B cell (primary cell): ENCODE data around the gene ATP11B. TPM values are rescaled to one million over a fixed set of nuclear protein-coding genes. Genes with fewer than 3 reads are reported as not detected.

Experiments used
- ATAC-seq: fragments of 200-7000 bp; cut with Tn5 transposase; one replicate; pipeline ENCODE4 v1.10.0; 2021; ENCODE audit warnings: low read depth, mild to moderate bottlenecking, moderate number of reproducible peaks, moderate library complexity
- CTCF ChIA-PET: fragments of 350-600 bp; sonication (Branson Sonifier 250); formaldehyde crosslinking; loops from one replicate; lab custom pipeline; 2021; ENCODE audit warnings: antibody characterized with exemption, inconsistent platforms; lab: Charles Lee
- POLR2A ChIA-PET: fragments of 350-600 bp; sonication (Branson Sonifier 250); formaldehyde crosslinking; loops from one replicate; lab custom pipeline; 2021; ENCODE audit warnings: antibody characterized with exemption; lab: Charles Lee
- DNase-seq: peaks from one replicate; pipeline ENCODE4 v3.0.0; 2013
- H2AFZ ChIP-seq: 2 replicates; pipeline ENCODE4 v1.6.1; 2012; ENCODE audit warnings: mild to moderate bottlenecking, low read depth, low read length; ENCODE audit not compliant: insufficient read depth, poor library complexity, severe bottlenecking
- H3K27ac ChIP-seq, 2 donors: 1 replicate in 1 of 2; 2 replicates in 1 of 2; pipeline ENCODE4 v1.5.1; 2012 to 2013; ENCODE audit warnings: low read length in 2 of 2, mild to moderate bottlenecking in 2 of 2, moderate library complexity in 1 of 2
- H3K27me3 ChIP-seq, 4 experiments: fragments of 200-600 bp in 1 of 4; sonication (generic) in 1 of 4; replicated peaks in 1 of 4; 1 replicate in 2 of 4; 2 replicates in 2 of 4; pipeline versions ENCODE4 v1.6.1 to v1.7.0; 2013 to 2016; ENCODE audit warnings: low read length in 3 of 4, mild to moderate bottlenecking in 2 of 4, mixed read lengths in 1 of 4, moderate library complexity in 1 of 4; ENCODE audit not compliant: insufficient read depth in 4 of 4, control insufficient read depth in 3 of 4; ENCODE audit errors: control extremely low read depth in 1 of 4
- H3K36me3 ChIP-seq, 2 experiments: replicated peaks in 1 of 2; 1 replicate in 1 of 2; 2 replicates in 1 of 2; pipeline versions ENCODE4 v1.6.1 to v1.7.1; 2013; ENCODE audit warnings: low read length in 1 of 2; ENCODE audit not compliant: insufficient read depth in 2 of 2, control insufficient read depth in 1 of 2; ENCODE audit errors: control extremely low read depth in 1 of 2, extremely low read depth in 1 of 2
- H3K4me1 ChIP-seq, 2 donors: fragments of 200-600 bp in 1 of 2; sonication (generic) in 1 of 2; 1 replicate in 1 of 2; 2 replicates in 1 of 2; pipeline versions ENCODE4 v1.5.1 to v1.6.1; 2013 to 2017; ENCODE audit warnings: low read length in 2 of 2; ENCODE audit not compliant: control insufficient read depth in 2 of 2, insufficient read depth in 2 of 2
- H3K4me2 ChIP-seq: replicated peaks from 2 replicates; pipeline ENCODE3; 2012; ENCODE audit warnings: mild to moderate bottlenecking, low read depth, low read length; ENCODE audit not compliant: poor library complexity, severe bottlenecking
- H3K4me3 ChIP-seq, 5 experiments: fragments of 200-600 bp in 1 of 5; sonication (generic) in 1 of 5; 1 replicate in 3 of 5; 2 replicates in 2 of 5; pipeline versions ENCODE4 v1.5.1 to v1.7.0; 2011 to 2016; ENCODE audit warnings: low read length in 4 of 5, mild to moderate bottlenecking in 4 of 5, low read depth in 2 of 5, control low read depth in 1 of 5, moderate library complexity in 1 of 5; ENCODE audit not compliant: insufficient read depth in 1 of 5; ENCODE audit errors: control extremely low read depth in 1 of 5, extremely low read depth in 1 of 5
- H3K79me2 ChIP-seq: fragments of 200-600 bp; sonication (generic); one replicate; pipeline ENCODE4 v1.6.0; 2016; ENCODE audit warnings: low read length; ENCODE audit not compliant: control insufficient read depth, insufficient read depth
- H3K9ac ChIP-seq: fragments of 200-600 bp; sonication (generic); 2 replicates; pipeline ENCODE4 v1.6.1; 2017; ENCODE audit warnings: mild to moderate bottlenecking, low read length, moderate library complexity
- H3K9me3 ChIP-seq, 3 donors: one replicate each; pipeline versions ENCODE4 v1.6.1 to v1.7.1; 2013; ENCODE audit warnings: low read length in 2 of 3; ENCODE audit not compliant: control insufficient read depth in 2 of 3, insufficient read depth in 1 of 3; ENCODE audit errors: control extremely low read depth in 1 of 3
- H4K20me1 ChIP-seq: 2 replicates; pipeline ENCODE4 v1.6.0; 2012; ENCODE audit warnings: mild to moderate bottlenecking, low read length; ENCODE audit not compliant: insufficient read depth, control insufficient read depth, poor library complexity, severe bottlenecking
- H3K27ac Mint-ChIP-seq: one replicate; pipeline ENCODE4 v1.8.0; 2021; ENCODE audit warnings: mixed read lengths
- H3K27me3 Mint-ChIP-seq: one replicate; pipeline ENCODE4 v1.8.0; 2021; ENCODE audit warnings: mixed read lengths
- H3K4me1 Mint-ChIP-seq: one replicate; pipeline ENCODE4 v1.8.0; 2021; ENCODE audit warnings: mixed read lengths
- H3K4me3 Mint-ChIP-seq: one replicate; pipeline ENCODE4 v1.8.0; 2021; ENCODE audit warnings: mixed read lengths
- H3K9me3 Mint-ChIP-seq: one replicate; pipeline ENCODE4 v1.8.0; 2022; ENCODE audit warnings: mixed read lengths; ENCODE audit not compliant: insufficient read depth
- CTCF ChIP-seq: fragments of 200-600 bp; IDR thresholded peaks from one replicate; pipeline ENCODE4 v1.8.0; 2022; ENCODE audit warnings: antibody characterized with exemption, mild to moderate bottlenecking
- EZH2 ChIP-seq: IDR thresholded peaks from 2 replicates; pipeline ENCODE4 v1.6.1; 2012; ENCODE audit warnings: borderline replicate concordance, low read depth, mild to moderate bottlenecking, moderate library complexity, low read length; ENCODE audit not compliant: insufficient read depth, poor library complexity, severe bottlenecking
- WGBS: methylation state at CpG from one replicate; pipeline ENCODE4 v1.1.5; 2013; ENCODE audit warnings: missing lambda C conversion rate; ENCODE audit not compliant: insufficient coverage; 5-methylcytosine and 5-hydroxymethylcytosine counted together
- intact Hi-C: fragments of 100-400 bp; cut with micrococcal nuclease; formaldehyde crosslinking; loops from one replicate; pipeline ENCODE4 v1.10.0; 2022
- polyA plus RNA-seq: library from polyadenylated mRNA; depleted of rRNA; stranded (reverse); fragments of >200 nt; gene quantifications from 2 replicates; pipeline ENCODE4 v1.2.3, GENCODE V29; 2012
- total RNA-seq, 2 donors: library from RNA; stranded (reverse); fragments of 120-200 nt in 1 of 2; gene quantifications; 1 replicate in 1 of 2; 2 replicates in 1 of 2; pipeline versions ENCODE4 v1.2.3 to v1.2.4, GENCODE V29; 2013 to 2022

Gene ATP11B
- total and polyA plus RNA-seq, 2 donors (not counting 1 experiment from before 2014, with no cell fraction given) = 14.0 to 81.9 TPM

GRCh38 chr3:182784542-182784941 lies 8.8 kb upstream of the ATP11B start:
- ChIA-PET CTCF (no interaction called here), POLR2A (no interaction called here)
- no peak for ATAC-seq
- Mint-ChIP-seq H3K27me3 (peaks cover 5% of the 10 kb centered on the region), H3K27ac (no peak overlapping the region), H3K4me3 (no peak overlapping the region), H3K4me1 (peaks cover 10% of the 10 kb centered on the region), H3K9me3 (no peaks in the 10 kb centered on the region)
- Histone ChIP-seq H2AFZ (no peak overlapping the region), H3K9ac (no peak overlapping the region), H4K20me1 (no peaks in the 10 kb centered on the region), H3K27me3 (no peaks in the 10 kb centered on the region), H3K9me3 (no peaks in the 10 kb centered on the region), H3K79me2 (no peaks in the 10 kb centered on the region), H3K4me2 (no peak overlapping the region), H3K4me1 (peaks cover 11 to 20% of the 10 kb centered on the region in 2 donors), H3K27ac (no peak overlapping the region), H3K4me3 (no peak overlapping the region), H3K36me3 (no peaks in the 10 kb centered on the region)
- intact Hi-C loops = no loop called here
- WGBS = no CpG with 5 or more reads among the region's 1 CpG
- DNase-seq = no peak
- TF ChIP-seq CTCF = no peak
- TF ChIP-seq EZH2 = no peak

- H3K9me3 Mint-ChIP-seq = no peaks in the 10 kb centered on the region
- no peak for ATAC-seq
- Histone ChIP-seq H3K27me3 (no peaks in the 10 kb centered on the region), H3K9me3 (no peaks in the 10 kb centered on the region), H4K20me1 (no peaks in the 10 kb centered on the region), H3K79me2 (no peaks in the 10 kb centered on the region), H3K4me3 (no peak overlapping the region), H3K36me3 (no peaks in the 10 kb centered on the region), H2AFZ (no peak overlapping the region), H3K27ac (no peak overlapping the region), H3K4me2 (no peak overlapping the region), H3K4me1 (peaks cover 16 to 24% of the 10 kb centered on the region in 2 donors), H3K9ac (no peak overlapping the region)
- no peak for DNase-seq
- peaks cover 10% of the 10 kb centered on the region for H3K4me1 Mint-ChIP-seq
- 96% methylated on average over 3 of the region's 3 CpGs for WGBS
- POLR2A ChIA-PET = no interaction called here
- TF ChIP-seq EZH2 (no peak), CTCF (no peak)
- no peak overlapping the region for H3K27ac Mint-ChIP-seq
- intact Hi-C loops = no loop called here
- H3K4me3 Mint-ChIP-seq = no peak overlapping the region
- peaks cover 5% of the 10 kb centered on the region for H3K27me3 Mint-ChIP-seq
- CTCF ChIA-PET = no interaction called here
These were observed 8.2 kb upstream of the ATP11B start for GRCh38 chr3:182785142-182785541.
